ENCODE measurements around the gene ELMO3. TPM values are rescaled to one million over a fixed set of nuclear protein-coding genes. Genes with fewer than 3 reads are reported as not detected.

Gene ELMO3
- total and polyA plus RNA-seq, 2 donors (not counting 3 experiments of a cell fraction or from before 2014, with no cell fraction given), result 3.9 to 5.7 TPM

GRCh38 chr16:67161595-67162058, 37.3 kb upstream of the ELMO3 start:
- CTCF ChIA-PET, result interaction anchor here (2.2 to 2.6 kb wide), 2 partner anchors 144 to 148 kb away, joined by 5 to 11 read pairs; no protein-coding TSS in a partner anchor
- Histone ChIP-seq H3K27me3 (ENCODE audit: control insufficient read depth in 2 of 2, insufficient read depth in 2 of 2, low read length in 2 of 2) (peaks cover 36 to 38% of the 10 kb centered on the region in 2 experiments), H3K9me1 (replicated peaks; ENCODE audit: control insufficient read depth, extremely low read depth, insufficient read depth, low read length) (no peaks in the 10 kb centered on the region), H3K9ac (replicated peaks; ENCODE audit: extremely low read depth, insufficient read depth, low read length) (no peak overlapping the region), H3K79me2 (ENCODE audit: control insufficient read depth, insufficient read depth, low read length) (no peaks in the 10 kb centered on the region), H3K36me3 (ENCODE audit: control insufficient read depth in 2 of 2, extremely low read depth in 1 of 2, insufficient read depth in 2 of 2, low read length in 2 of 2) (no peaks in the 10 kb centered on the region), H3K4me2 (ENCODE audit: insufficient read depth, low read length) (no peak overlapping the region), H3K9me3 (replicated peaks; ENCODE audit: control insufficient read depth, insufficient read depth, low read length) (no peaks in the 10 kb centered on the region), H2AFZ (ENCODE audit: low read depth, low read length) (no peak overlapping the region), H3K27ac (ENCODE audit: insufficient read depth, low read depth, low read length) (no peak overlapping the region), H3K4me1 (ENCODE audit: control insufficient read depth, extremely low read depth, insufficient read depth, low read length) (peaks cover 18% of the 10 kb centered on the region), H4K20me1 (replicated peaks; ENCODE audit: control insufficient read depth, extremely low read depth, insufficient read depth, low read length) (no peaks in the 10 kb centered on the region), H3K4me3 (replicated peaks in 1 of 3; ENCODE audit: insufficient read depth in 1 of 3, low read depth in 1 of 3, low read length in 3 of 3) (no peak overlapping the region)
- FAIRE-seq (no peak), DNase-seq (ENCODE audit: low read depth, low spot score) (no peak)
- intact Hi-C loops (cut with micrococcal nuclease), result no loop called here
- POLR2A ChIA-PET, result no interaction called here
- no peak for TF ChIP-seq FOS (IDR thresholded peaks at IDR 0.05; ENCODE audit: borderline replicate concordance, insufficient read depth, low read length)
- TF ChIP-seq CTCF (IDR thresholded peaks at IDR 0.05; ENCODE audit: extremely low read depth in 1 of 2, insufficient read depth in 1 of 2, low read depth in 1 of 2, low read length in 2 of 2), result no peak
- no peak for TF ChIP-seq MAX (IDR thresholded peaks at IDR 0.05; ENCODE audit: insufficient read depth, insufficient read length)
- no peak for TF ChIP-seq POLR2A (IDR thresholded peaks at IDR 0.05; ENCODE audit: low read depth, low read length)
- no peak for TF ChIP-seq MYC (IDR thresholded peaks at IDR 0.05; ENCODE audit: low read depth, low read length)
- TF ChIP-seq JUN (IDR thresholded peaks at IDR 0.05; ENCODE audit: borderline replicate concordance, insufficient read depth, insufficient read length, low read depth), result no peak
- TF ChIP-seq POLR2AphosphoS5 (IDR thresholded peaks at IDR 0.05; ENCODE audit: insufficient read depth, low read depth, low read length), result no peak
- no peak for TF ChIP-seq EZH2 (IDR thresholded peaks at IDR 0.05; ENCODE audit: borderline replicate concordance, low read depth, low read length, severe bottlenecking)
- no peak for TF ChIP-seq GATA2 (IDR thresholded peaks at IDR 0.05; ENCODE audit: insufficient read depth, insufficient read length, low read depth, low read length)
- BruUV-seq (replicated peaks), result no TSS peak
- dilution Hi-C loops (cut with MboI; ENCODE audit: extremely low pct_ligation_motif_present, low sequenced_read_pairs), result no loop called here

Data from endothelial cell of umbilical vein (primary cell).